GM21723 (cell line): ENCODE data around the gene DIS3L2.

ENCODE experiments used
- ATAC-seq: cut with Tn5 transposase; IDR thresholded peaks from one replicate; pipeline ENCODE4 v1.9.1; 2021; ENCODE audit warnings: mild to moderate bottlenecking, moderate library complexity; ENCODE audit not compliant: unreplicated experiment

Gene DIS3L2

DNA sequence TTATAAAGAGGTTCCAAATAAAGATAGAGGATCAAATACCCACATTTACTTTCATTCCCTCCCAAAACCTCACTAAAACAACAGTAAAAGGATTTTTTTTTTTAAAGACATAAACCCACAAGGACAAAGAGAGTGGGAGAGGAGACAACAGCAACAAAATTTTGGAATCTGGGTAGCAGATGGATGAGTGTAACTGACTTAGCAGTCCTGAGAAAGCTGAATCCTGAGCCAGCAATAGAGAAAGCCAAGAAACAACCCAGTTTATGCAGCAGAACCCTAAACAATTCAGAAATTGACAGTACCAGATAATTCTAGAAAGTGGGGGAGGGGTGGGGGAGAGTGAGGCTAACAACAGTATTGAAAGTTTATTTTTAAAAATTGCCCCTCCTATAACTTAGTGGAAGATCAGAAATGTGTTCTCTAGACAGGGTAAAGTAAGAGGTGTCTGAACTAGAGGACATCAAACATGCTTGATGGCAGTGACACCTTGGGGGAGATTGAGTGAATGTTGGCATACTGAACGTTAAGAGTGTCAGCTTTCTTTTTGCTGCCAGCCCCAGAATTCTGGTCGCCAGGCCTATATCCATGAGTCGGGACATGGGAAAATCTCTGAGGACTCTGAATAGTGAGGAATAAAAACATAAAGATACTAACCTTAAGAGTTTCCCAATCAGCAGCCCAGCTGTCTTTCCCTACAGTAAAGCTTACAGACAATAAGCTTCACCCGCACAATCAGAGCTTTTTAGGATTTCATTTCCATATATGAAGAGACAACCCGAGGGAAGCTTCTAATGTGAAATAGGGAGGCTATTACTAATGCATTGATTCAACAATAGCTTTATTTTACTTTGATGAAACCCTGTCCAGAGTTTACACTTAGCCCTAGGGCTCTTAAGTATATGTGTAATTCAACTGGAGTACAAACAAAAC lies 289.0 kb downstream of the DIS3L2 start:
- no peak for ATAC-seq

DNA sequence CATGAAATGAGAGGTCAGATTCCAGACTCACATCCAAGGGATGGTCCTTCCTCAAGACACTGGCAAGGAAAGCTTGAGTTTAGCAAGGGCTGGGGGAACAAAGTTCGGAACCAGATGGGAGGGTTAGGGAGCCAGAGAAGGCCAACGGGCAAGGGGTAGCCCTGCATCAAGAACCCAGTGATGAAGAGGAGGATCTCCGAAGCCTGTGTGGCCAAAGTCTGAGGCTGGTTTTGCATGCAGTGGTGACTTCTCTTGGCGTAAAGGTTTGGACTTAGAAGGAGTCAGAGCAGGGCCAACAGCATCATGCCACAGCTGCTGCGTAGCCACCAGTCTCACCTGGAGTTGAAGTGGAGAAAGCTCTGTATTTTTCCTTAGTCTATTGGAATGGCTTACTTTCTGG lies 293.5 kb downstream of the DIS3L2 start:
- no peak for ATAC-seq

DNA sequence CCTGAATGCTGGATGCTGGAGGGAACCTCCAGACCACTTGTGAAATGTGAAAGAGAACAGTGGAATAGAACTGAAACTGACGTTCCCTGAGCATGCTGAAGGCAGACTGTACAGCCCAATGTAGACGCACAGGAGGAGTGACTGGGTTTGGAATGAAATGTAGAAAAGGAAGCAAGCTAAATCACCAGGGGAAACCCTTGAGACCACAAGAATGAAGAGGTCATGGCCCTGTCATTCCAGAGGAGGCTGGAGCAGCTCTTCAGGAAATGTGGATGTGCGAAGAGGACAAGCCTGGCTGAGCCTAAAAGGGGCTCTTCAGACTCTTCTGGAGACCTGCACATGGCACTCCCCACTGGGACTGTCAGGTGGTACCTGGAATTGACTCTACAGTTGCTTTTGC lies 298.6 kb downstream of the DIS3L2 start:
- ATAC-seq: no peak

DNA sequence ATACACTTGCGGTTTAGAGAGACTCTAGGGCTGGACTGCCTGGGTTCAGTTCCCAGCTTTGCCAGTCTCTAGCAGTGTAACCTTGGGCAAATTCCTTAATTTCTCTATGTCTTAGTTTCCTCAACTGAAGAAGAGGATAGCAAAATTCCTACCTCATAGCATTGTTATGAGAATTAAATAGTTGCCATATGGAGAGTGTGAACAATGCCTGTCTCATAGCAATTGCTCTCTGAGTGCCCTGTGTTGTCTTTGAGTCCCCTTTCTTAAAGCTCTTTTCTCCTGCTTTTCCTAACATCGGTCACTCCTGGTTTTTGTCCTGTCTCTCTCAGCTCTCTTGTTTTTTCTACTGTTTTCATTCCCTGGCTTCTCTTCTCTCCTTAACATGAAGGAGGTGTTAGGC lies 300.3 kb downstream of the DIS3L2 start:
- ATAC-seq: no peak

DNA sequence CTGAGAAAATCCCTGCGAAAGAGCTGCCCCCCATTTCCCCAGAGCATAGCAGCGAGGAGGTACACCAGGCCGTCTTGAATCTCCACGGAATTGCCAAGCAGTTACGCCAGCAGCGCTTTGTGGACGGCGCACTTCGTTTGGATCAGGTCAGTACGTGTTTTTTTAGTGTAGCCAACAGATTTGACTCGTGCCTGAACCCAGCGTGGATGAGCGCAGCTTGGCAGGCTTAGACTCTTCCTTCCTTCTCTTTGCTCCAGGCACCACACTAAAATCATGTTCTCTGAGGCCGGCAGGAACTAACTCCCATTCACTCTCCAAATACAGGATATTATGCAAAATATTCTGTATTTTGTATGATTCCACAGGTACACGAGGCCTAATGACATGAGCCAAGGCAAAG lies 301.8 kb downstream of the DIS3L2 start:
- ATAC-seq: no peak

DNA sequence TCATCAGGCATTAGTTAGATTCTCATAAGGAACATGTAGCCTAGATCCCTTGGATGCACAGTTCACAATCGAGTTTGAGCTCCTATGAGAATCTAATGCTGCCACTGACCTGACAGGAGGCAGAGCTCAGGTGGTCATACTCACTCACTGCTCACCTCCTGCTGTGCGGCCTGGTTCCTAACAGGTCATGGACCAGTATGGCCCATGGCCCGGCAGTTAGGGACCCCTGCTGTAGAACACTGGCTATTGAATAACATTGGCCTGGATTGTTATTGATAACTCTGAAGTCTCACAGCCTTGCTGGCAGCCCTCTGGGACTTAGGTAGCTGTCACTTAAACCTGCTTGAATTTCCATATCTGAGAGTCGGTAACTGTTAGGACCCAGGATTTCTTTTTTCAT lies 302.6 kb downstream of the DIS3L2 start:
- no peak for ATAC-seq

DNA sequence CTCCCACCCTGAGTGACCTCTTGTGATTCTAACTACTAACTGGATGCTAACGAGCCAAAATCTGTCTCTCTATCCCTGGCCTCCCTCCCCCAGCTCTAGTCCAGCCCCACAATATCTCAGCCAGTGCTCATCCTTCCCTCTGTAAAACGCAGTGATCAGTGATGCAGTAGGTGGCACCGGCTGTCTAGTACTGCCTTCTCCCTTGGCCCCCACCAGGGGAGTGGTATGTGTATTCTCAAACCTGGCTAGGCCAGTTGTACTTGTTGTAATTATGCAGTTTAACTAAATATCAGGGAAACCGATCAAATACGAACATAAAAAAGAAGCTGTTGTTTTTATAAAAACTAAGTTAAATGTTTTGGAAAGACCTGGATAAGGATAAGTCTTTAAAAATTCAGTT lies 303.8 kb downstream of the DIS3L2 start:
- no peak for ATAC-seq

DNA sequence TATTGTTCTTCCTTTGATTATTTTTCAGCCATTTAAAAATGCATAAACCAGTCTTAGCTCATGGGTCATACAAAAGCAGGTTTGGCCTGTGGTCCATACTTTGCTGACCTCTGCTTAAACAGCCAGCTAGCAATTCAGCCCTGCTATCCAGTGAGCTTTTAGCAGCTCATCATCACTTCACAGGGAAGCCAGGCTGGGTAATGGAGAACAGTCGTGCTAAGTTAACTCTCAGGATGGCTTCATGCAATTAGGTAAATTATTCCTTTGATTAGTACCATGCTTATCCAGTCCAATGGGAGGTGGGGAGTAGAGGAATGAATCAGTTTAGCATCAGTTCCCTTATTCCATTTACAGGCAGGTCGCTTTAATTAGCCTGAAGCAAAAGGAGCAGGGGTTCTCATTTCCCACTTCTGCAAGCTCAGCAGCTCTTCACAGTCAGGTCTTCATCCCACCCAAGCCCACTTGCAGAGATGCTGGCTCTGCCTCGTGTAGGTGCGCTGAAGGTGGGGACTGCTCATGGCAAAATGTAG lies 307.2 kb downstream of the DIS3L2 start:
- ATAC-seq: no peak

DNA sequence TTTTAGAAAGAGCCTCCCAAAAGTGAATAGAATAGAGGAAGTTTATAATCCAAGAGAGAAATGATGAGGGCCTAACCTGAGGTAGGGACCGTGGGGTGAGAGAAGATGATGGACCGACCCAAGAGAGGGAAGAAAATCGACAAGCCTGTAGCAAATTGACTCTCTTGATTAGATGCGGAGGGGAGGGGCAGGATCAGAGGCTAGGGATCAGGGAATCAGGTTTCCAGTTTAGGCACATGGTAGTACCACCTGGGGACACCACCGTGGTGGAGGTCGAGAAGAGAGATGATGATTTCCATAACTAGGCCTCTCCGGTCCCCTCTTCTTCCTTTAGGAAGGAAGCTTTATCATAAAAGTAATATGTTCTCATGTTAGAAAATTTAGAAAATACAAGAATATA lies 308.4 kb downstream of the DIS3L2 start:
- ATAC-seq: no peak

DNA sequence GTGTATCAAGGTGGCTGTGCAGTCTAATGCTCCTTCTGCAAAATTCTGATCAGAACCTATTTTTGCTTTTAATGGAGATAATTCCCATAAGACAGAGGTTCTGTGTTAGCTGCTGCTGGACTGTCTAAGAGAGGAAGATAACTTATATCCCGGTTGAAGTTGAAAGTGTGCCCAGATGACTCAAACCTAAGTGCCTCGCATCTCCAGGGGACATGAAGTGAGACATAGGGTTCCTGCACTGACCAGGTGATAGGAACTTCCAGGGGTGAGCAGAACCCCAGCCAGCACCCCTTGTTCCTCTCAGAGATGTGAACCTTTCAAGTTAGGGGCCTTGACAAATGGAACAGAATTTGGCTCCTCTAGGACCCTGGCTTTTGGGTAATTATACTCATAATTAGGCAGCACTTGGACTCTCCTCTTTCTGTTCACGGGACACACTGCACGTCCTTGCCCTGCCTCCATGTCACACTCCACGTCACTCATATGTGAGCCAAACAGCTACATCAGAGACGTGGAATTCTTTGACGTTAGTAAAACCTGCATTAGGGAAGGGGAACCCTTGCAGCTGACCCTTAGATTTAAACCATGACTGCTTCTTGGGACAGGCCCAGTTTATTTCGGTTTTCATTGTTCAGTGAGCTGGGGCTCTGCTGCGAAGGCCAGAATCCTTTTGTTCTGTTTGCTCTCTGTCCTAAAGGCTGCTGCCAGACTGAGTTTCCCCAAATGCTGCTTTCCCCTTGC lies 312.6 kb downstream of the DIS3L2 start:
- no peak for ATAC-seq

DNA sequence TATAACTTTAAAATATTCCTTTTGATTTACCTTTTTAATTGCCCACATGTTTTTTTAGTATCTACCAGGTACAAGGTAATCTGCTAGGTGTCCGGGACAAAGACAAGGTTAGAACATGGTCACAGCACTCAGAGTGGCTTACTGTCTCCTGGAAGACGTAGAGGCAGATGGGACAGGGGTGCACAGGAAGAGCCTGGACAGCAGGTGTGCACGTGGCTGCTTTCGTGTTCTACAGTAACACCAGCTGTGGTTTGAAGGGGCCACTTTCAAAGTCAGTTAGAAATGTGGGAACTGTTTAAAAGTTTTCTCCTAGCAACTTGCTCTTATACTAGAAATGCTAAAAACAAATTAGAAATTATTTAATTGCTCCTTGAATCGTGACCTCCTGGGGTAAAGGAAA lies 314.2 kb downstream of the DIS3L2 start:
- ATAC-seq: no peak

DNA sequence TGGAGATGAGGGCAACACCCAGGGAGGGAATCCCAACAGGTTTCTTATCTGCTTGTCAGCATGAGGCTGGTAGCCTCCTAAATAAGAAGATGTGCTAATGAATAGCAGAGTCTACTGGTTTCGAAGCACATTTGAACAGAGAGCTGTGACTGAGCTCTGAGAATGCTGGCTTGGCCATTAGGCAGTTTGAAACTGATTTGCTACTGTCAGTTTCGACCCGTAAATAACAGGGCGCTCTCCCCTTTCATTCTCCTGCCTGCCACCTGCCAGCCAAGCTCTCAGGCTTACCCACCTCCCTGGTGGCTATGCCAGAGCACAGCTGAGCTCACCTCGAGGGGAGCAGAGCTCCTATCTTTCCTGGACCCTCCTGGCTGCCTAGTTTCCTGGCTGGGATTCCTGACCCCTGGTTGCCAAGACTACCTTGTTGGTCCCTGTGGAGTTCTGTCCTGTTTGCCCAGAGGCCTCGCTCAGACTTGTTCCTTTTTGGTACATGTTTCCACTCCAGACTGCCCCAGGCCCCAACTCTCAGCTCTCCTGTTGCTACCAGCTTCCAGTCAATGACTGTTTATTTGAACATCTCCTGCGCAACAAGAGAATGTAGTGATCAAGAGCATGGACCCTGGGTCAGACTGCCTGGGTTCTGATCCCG lies 314.7 kb downstream of the DIS3L2 start:
- ATAC-seq: peak; percentile 54

DNA sequence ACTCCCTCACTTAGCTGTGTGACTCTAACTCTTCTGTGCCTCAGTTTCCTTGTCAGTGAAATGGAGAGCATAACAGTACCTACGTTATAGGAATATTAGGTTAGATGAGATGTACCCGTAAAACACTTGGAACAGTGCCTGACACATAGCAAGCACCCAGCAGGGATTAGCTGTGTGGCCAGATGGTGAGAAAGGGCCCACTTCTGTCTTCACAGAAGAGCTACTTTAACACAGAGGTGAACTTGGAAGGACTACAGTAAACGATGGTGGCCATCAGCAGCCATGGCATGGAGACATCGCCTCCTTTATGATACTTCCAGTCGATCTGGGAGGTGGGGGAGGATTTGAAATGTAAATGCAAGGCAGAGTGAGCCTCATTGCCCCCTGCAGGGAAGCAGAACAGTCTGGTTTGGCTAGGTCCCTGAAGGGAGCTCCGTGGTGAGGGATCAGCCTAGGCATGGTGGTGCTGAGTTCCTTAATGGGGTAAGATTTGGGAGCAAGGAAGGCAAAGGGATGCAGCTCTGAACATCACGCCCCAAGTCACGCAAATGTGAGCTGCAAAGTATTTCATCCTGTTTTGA lies 315.3 kb downstream of the DIS3L2 start:
- ATAC-seq: no peak

DNA sequence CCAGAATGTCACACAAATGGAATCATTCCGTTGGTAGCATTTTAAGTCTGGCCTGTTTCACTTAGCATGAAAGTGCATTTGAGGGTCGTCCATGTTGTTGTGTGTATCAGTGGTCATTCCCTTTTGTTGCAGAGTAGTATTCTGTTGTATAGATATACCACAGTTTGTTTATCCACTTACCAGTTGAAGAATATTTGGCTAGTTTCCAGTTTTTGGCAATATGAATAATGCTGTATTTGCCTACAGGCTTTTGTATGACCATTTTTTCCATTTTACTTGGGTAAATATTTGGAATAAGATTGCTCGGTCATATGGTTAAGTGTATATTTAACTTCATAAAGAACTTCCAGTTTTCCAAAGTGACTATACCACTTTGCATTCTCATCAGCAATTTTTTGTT lies 317.0 kb downstream of the DIS3L2 start:
- no peak for ATAC-seq

DNA sequence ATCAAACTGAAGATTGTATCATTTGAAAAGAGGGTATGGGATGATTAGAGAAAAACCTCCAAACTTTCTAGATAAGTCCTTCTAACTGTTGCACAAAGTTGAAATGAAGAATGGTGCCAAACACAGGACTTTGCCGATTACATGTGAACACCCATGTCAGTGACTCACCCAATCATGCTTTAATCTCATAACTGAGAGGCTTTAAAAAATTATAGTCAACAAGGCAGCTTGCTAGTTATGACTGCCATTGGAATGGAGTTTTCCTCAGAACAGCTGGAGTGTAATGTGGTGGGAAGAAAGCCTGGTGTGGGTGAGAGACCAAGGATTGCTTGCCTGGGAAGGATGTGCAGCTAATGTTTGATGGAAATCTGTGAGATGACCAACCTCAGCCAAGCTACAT lies 318.8 kb downstream of the DIS3L2 start:
- ATAC-seq: no peak

DNA sequence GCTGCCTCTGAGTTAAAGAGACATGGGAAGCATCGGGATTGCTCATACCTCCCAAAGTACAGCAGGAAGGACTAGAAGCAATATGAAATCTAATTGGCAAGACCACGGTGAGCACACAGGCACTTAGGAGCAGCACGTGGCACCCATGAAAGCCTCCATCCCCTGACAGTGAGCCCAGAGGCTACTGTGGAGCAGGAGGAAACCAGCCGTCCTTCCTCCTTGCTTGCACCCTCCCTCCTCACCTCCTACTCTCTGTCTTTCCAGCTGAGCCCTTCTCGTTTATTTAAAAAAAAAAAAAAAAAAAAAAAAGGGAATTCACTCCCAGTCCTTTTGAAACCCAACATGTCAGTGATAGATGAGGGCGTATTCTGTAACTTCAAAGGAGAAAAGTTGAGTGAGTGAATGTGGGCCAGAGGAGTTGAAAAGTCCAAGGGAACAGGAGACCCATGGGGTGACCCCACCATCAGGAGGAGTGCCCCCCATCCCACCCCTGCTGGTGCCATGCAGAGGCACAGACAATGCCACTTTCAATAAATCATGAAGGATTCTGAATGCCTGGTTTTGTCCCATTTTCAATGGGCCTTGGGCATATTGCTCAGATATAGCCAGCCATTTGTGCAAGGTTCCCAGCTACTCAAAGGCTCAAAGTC lies 320.5 kb downstream of the DIS3L2 start:
- ATAC-seq: no peak

DNA sequence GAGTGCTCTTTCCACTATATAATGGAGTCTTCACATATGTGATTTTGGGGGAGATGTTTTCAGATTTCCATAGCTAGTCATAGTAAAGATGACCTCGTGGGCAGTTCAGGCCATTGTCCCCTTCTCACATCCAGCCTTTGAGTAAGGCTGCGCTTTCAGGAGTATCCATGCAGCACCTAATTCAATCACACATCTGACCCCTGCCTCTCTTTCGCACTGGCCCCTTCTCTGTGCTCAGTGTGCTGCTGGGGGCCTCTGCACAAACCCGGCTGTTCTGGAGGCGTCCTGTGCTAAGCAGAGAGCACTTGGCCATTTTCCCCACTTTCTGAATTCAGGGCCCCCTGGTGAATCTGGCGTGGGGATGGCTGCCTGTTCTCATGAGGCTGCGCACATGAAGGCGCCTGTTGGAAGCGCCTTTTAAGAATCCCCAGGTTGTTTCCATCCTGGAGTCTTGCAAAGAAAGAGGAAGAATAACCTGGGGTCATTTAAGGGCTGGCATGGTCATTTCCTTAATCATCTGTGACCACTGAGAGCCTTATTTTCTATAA lies 321.1 kb downstream of the DIS3L2 start:
- no peak for ATAC-seq

DNA sequence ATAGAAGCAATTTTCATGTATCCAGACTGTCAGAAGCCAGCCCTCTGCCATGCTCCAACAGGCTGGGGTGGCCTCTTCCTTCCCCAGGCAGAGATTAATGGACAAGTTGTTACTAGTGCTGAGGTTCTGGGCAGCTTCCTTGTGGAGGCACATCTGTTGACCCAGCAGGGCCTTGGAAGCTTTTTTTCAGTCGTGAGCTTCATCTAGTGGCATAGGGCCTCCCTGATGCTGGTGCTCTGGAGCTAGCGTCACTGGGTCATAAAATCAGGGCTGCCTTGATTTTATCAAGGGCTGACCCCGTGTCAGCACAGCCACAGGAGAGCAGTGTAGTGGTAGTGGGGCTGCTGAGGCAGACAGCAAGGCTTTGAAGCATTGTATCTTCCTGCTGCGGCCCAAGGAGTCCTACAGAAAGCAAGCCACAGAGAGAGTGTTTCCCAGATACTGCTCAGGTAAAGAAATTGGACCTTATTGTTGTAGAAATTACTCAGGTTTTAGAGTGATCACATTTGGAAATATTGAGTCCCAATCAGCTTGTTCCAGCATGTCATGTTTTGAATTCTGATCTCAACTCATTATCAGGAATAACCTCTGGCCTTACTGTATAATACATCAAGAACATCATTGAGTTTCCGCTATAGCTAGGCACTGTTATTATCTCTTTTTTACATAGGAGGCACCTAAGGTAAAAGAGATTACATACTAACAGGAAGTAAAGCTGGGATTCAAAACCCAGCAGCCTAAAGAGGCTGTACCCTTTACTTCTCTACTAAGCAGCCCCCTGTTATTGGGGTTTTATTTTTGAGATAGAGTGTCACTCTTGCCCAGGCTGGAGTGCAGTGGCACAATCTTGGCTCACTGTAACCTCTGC lies 324.7 kb downstream of the DIS3L2 start:
- ATAC-seq: no peak

DNA sequence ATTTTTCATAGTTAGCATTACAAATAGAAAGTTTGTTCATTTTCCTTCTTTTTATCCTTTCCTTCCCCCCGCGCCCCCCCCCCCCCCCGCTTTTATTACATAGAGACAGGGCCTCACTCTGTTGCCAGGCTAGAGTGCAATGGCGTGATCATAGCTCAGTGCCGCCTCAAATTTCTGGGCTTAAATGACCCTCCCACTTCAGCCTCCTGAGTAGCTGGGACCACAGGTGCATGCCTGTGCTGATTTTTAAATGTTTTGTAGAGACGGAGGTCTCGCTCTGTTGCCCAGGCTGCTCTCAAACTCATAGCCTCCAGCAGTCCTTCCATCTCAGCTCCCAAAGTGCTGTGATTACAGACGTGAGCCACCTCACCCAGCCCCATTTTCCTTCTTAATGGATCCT lies 325.8 kb downstream of the DIS3L2 start:
- no peak for ATAC-seq
